IMR-90 (cell line): ENCODE measurements around the gene AUTS2. TPM values are rescaled to one million over a fixed set of nuclear protein-coding genes. Genes with fewer than 3 reads are reported as not detected.

Source experiments
- ATAC-seq: fragments of 200-7000 bp; cut with Tn5 transposase; 2 replicates; pipeline ENCODE4 v1.9.1; 2020; ENCODE audit warnings: low read depth, mild to moderate bottlenecking, moderate library complexity
- BruUV-seq: library from RNA; stranded (reverse); fragments of 400-500 nt; replicated peaks from 2 replicates; lab custom pipeline; 2021; lab: Mats Ljungman, UMichigan
- CTCF ChIA-PET: fragments of 300-600 bp; formaldehyde crosslinking; extraction: SDS; loops from one replicate; lab custom pipeline; 2021; ENCODE audit warnings: antibody characterized with exemption; lab: Yijun Ruan, JAX
- POLR2A ChIA-PET: fragments of 300-600 bp; sonication (Branson Sonifier 250); formaldehyde crosslinking; loops from one replicate; lab custom pipeline; 2022; ENCODE audit warnings: antibody characterized with exemption; ENCODE audit not compliant: unreplicated experiment; lab: Charles Lee
- DNase-seq: peaks from one replicate; pipeline ENCODE4 v3.0.0; 2013
- H2AFZ ChIP-seq: replicated peaks from 2 replicates; pipeline ENCODE3; 2013; ENCODE audit warnings: low read length, mild to moderate bottlenecking; ENCODE audit not compliant: poor library complexity
- H2AK5ac ChIP-seq: 2 replicates; pipeline ENCODE4 v1.6.1; 2013; ENCODE audit warnings: low read depth, low read length, inconsistent platforms
- H2AK9ac ChIP-seq: replicated peaks from 2 replicates; pipeline ENCODE3; 2013; ENCODE audit warnings: mild to moderate bottlenecking, low read depth, low read length, moderate library complexity; ENCODE audit not compliant: poor library complexity
- H2BK120ac ChIP-seq: 2 replicates; pipeline ENCODE4 v1.6.1; 2013; ENCODE audit warnings: low read depth, low read length, inconsistent platforms
- H2BK15ac ChIP-seq: 3 replicates; pipeline ENCODE4 v1.6.1; 2013; ENCODE audit warnings: low read depth, low read length, inconsistent platforms
- H2BK20ac ChIP-seq: 2 replicates; pipeline ENCODE4 v1.6.1; 2013; ENCODE audit warnings: low read depth, mild to moderate bottlenecking, inconsistent platforms, low read length, moderate library complexity
- H2BK5ac ChIP-seq: 2 replicates; pipeline ENCODE4 v1.6.1; 2013; ENCODE audit warnings: mild to moderate bottlenecking, low read depth, low read length, inconsistent platforms; ENCODE audit not compliant: poor library complexity, severe bottlenecking
- H3K14ac ChIP-seq: replicated peaks from 2 replicates; pipeline ENCODE4 v1.6.1; 2013; ENCODE audit warnings: low read depth, low read length, inconsistent platforms
- H3K18ac ChIP-seq: 2 replicates; pipeline ENCODE4 v1.6.1; 2013; ENCODE audit warnings: low read depth, low read length, control low read depth
- H3K23ac ChIP-seq: 2 replicates; pipeline ENCODE4 v1.6.1; 2013; ENCODE audit warnings: low read depth, low read length, inconsistent platforms
- H3K27ac ChIP-seq: 2 replicates; pipeline ENCODE4 v1.5.1; 2013; ENCODE audit warnings: mild to moderate bottlenecking, control low read depth, low read length; ENCODE audit not compliant: insufficient read depth
- H3K27me3 ChIP-seq: 2 replicates; pipeline ENCODE4 v1.6.1; 2013; ENCODE audit warnings: low read length; ENCODE audit not compliant: control insufficient read depth, insufficient read depth
- H3K36me3 ChIP-seq: 2 replicates; pipeline ENCODE4 v1.6.1; 2013; ENCODE audit warnings: low read length, mixed read lengths; ENCODE audit not compliant: control insufficient read depth, insufficient read depth
- H3K4ac ChIP-seq: 2 replicates; pipeline ENCODE4 v1.6.1; 2013; ENCODE audit warnings: low read depth, low read length, inconsistent platforms
- H3K4me1 ChIP-seq: 2 replicates; pipeline ENCODE4 v1.6.1; 2013; ENCODE audit warnings: low read length, mixed read lengths; ENCODE audit not compliant: control insufficient read depth, insufficient read depth
- H3K4me2 ChIP-seq: 2 replicates; pipeline ENCODE4 v1.6.1; 2013; ENCODE audit warnings: low read depth, mild to moderate bottlenecking, control low read depth, low read length, moderate library complexity
- H3K4me3 ChIP-seq: 2 replicates; pipeline ENCODE4 v1.5.1; 2013; ENCODE audit warnings: low read depth, mild to moderate bottlenecking, control low read depth, low read length, moderate library complexity; ENCODE audit not compliant: insufficient read depth
- H3K56ac ChIP-seq: 2 replicates; pipeline ENCODE4 v1.6.1; 2013; ENCODE audit warnings: low read length, inconsistent platforms; ENCODE audit not compliant: insufficient read depth; ENCODE audit errors: extremely low read depth
- H3K79me1 ChIP-seq, 2 experiments: 2 replicates each; pipeline ENCODE4 v1.6.1; 2013; ENCODE audit warnings: low read length in 2 of 2, inconsistent platforms in 1 of 2, low read depth in 1 of 2
- H3K9ac ChIP-seq: 2 replicates; pipeline ENCODE4 v1.6.1; 2013; ENCODE audit warnings: low read depth, low read length, control low read depth
- H3K9me1 ChIP-seq: 2 replicates; pipeline ENCODE4 v1.6.1; 2013; ENCODE audit warnings: low read length, inconsistent platforms; ENCODE audit not compliant: insufficient read depth
- H3K9me3 ChIP-seq: 2 replicates; pipeline ENCODE4 v1.6.1; 2013; ENCODE audit warnings: low read length; ENCODE audit not compliant: control insufficient read depth, insufficient read depth
- H4K20me1 ChIP-seq: 2 replicates; pipeline ENCODE4 v1.6.1; 2013; ENCODE audit warnings: low read length, inconsistent platforms; ENCODE audit not compliant: insufficient read depth
- H4K5ac ChIP-seq: 2 replicates; pipeline ENCODE4 v1.6.1; 2013; ENCODE audit warnings: mild to moderate bottlenecking, low read depth, low read length, control low read depth
- H4K8ac ChIP-seq, 2 experiments: 2 replicates each; pipeline ENCODE4 v1.6.1; 2013; ENCODE audit warnings: low read depth in 2 of 2, low read length in 2 of 2, control low read depth in 1 of 2, inconsistent platforms in 1 of 2
- H4K91ac ChIP-seq: 2 replicates; pipeline ENCODE4 v1.6.1; 2013; ENCODE audit warnings: low read depth, low read length, inconsistent platforms; ENCODE audit not compliant: insufficient read depth
- BHLHE40 ChIP-seq: fragments of 150-350 bp; IDR thresholded peaks from 2 replicates; pipeline ENCODE4 v1.6.1; 2016; ENCODE audit warnings: mild to moderate bottlenecking, low read depth, low read length
- CEBPB ChIP-seq: IDR thresholded peaks from 2 replicates; pipeline ENCODE4 v1.6.1; 2012; ENCODE audit warnings: low read depth, low read length, improper control_type of control experiment
- CHD1 ChIP-seq: IDR thresholded peaks from 2 replicates; pipeline ENCODE4 v1.6.1; 2012; ENCODE audit warnings: low read depth, low read length, improper control_type of control experiment
- CTCF ChIP-seq: conservative IDR thresholded peaks from 2 replicates; pipeline ENCODE4 v1.5.1; 2012; ENCODE audit warnings: mild to moderate bottlenecking, low read depth, low read length, improper control_type of control experiment
- ELK1 ChIP-seq: fragments of 150-350 bp; IDR thresholded peaks from 2 replicates; pipeline ENCODE4 v1.6.1; 2016; ENCODE audit warnings: low read depth, mild to moderate bottlenecking, low read length, moderate library complexity, borderline replicate concordance
- FOS ChIP-seq: fragments of 150-350 bp; IDR thresholded peaks from 2 replicates; pipeline ENCODE4 v1.6.1; 2016; ENCODE audit warnings: low read depth, low read length
- MAFK ChIP-seq: IDR thresholded peaks from 2 replicates; pipeline ENCODE4 v1.6.1; 2012; ENCODE audit warnings: low read depth, low read length, improper control_type of control experiment
- MAZ ChIP-seq: IDR thresholded peaks from 2 replicates; pipeline ENCODE4 v1.6.1; 2012; ENCODE audit warnings: low read depth, mild to moderate bottlenecking, low read length, improper control_type of control experiment, moderate library complexity, borderline replicate concordance
- MXI1 ChIP-seq: IDR thresholded peaks from 2 replicates; pipeline ENCODE4 v1.6.1; 2012; ENCODE audit warnings: low read depth, mild to moderate bottlenecking, low read length, moderate library complexity, borderline replicate concordance
- NFE2L2 ChIP-seq: fragments of 150-350 bp; IDR thresholded peaks from 2 replicates; pipeline ENCODE4 v1.6.1; 2016; ENCODE audit warnings: low read depth, mild to moderate bottlenecking, low read length
- POLR2A ChIP-seq: IDR thresholded peaks from 2 replicates; pipeline ENCODE4 v1.6.1; 2012; ENCODE audit warnings: mild to moderate bottlenecking, low read depth, low read length
- RAD21 ChIP-seq: IDR thresholded peaks from 2 replicates; pipeline ENCODE4 v1.6.1; 2012; ENCODE audit warnings: low read length, improper control_type of control experiment
- RCOR1 ChIP-seq: IDR thresholded peaks from 2 replicates; pipeline ENCODE4 v1.6.1; 2012; ENCODE audit warnings: mild to moderate bottlenecking, low read length, improper control_type of control experiment; ENCODE audit not compliant: insufficient replicate concordance
- RFX5 ChIP-seq: IDR thresholded peaks from 2 replicates; pipeline ENCODE4 v1.8.0; 2012; ENCODE audit warnings: low read depth, mild to moderate bottlenecking, low read length, moderate library complexity
- SMC3 ChIP-seq: fragments of 150-350 bp; IDR thresholded peaks from 2 replicates; pipeline ENCODE4 v1.6.1; 2016; ENCODE audit warnings: low read depth, mild to moderate bottlenecking, antibody characterized with exemption, low read length, moderate library complexity
- USF2 ChIP-seq: fragments of 150-350 bp; IDR thresholded peaks from 2 replicates; pipeline ENCODE4 v1.6.1; 2017; ENCODE audit warnings: mild to moderate bottlenecking, antibody characterized with exemption, low read length, low read depth
- WGBS, 2 experiments: methylation state at CpG; one replicate each; pipeline versions ENCODE4 v1.1.5 to v1.1.7; 2013; ENCODE audit warnings: missing lambda C conversion rate in 2 of 2; ENCODE audit not compliant: insufficient read length in 1 of 2; ENCODE audit errors: extremely low coverage in 2 of 2; 5-methylcytosine and 5-hydroxymethylcytosine counted together
- dilution Hi-C: fragments of 300-500 bp; cut with HindIII; formaldehyde crosslinking; loops from one replicate; pipeline ENCODE4 v1.14.3; 2018; ENCODE audit warnings: low sequenced_read_pairs; ENCODE audit not compliant: unreplicated experiment
- in situ Hi-C: fragments of 300-500 bp; cut with MboI; formaldehyde crosslinking; loops from 3 replicates; pipeline ENCODE4 v1.14.3; 2019; ENCODE audit warnings: low sequenced_read_pairs, inconsistent platforms, mixed read lengths
- intact Hi-C: fragments of 100-400 bp; cut with micrococcal nuclease; formaldehyde crosslinking; loops from 2 replicates; pipeline ENCODE4 v1.10.0; 2022
- polyA plus RNA-seq, 3 experiments: library from polyadenylated mRNA; depleted of rRNA; stranded (reverse); fragments of >200 nt; gene quantifications; 2 replicates each; pipeline ENCODE4 v1.2.3, GENCODE V29; 2012; ENCODE audit warnings: low replicate concordance in 1 of 3
- total RNA-seq: library from RNA; depleted of rRNA; stranded (reverse); fragments of >200 nt; gene quantifications from 2 replicates; pipeline ENCODE4 v1.2.3, GENCODE V29; 2012

AUTS2 gene
- total and polyA plus RNA-seq, 2 of the 4 experiments (the other 2 are of a cell fraction), result 0.90 to 3.0 TPM

- dilution Hi-C loops (no loop called here), intact Hi-C loops (no loop called here), in situ Hi-C loops (no loop called here)
- Histone ChIP-seq H3K9ac (no peak overlapping the region), H3K27ac (no peak overlapping the region), H3K14ac (no peak overlapping the region), H3K4me3 (no peak overlapping the region), H4K20me1 (no peaks in the 10 kb centered on the region), H2AK9ac (no peak overlapping the region), H2BK15ac (no peak overlapping the region), H2BK120ac (no peak overlapping the region), H3K27me3 (no peaks in the 10 kb centered on the region), H3K18ac (no peak overlapping the region), H2AFZ (no peak overlapping the region), H3K9me1 (no peaks in the 10 kb centered on the region), H3K9me3 (no peaks in the 10 kb centered on the region), H3K23ac (no peak overlapping the region), H3K79me1 (no peaks in the 10 kb centered on the region), H3K56ac (no peak overlapping the region), H3K36me3 (no peaks in the 10 kb centered on the region), H3K4ac (no peak overlapping the region), H2BK20ac (no peak overlapping the region), H3K4me1 (no peaks in the 10 kb centered on the region), H4K8ac (no peak overlapping the region), H3K4me2 (no peak overlapping the region), H4K91ac (no peak overlapping the region), H2AK5ac (no peak overlapping the region), H4K5ac (no peak overlapping the region), H2BK5ac (no peak overlapping the region)
- POLR2A ChIA-PET, result interaction anchor here (0.6 kb wide), 1 partner anchor 17 kb away, joined by 3 read pairs; no protein-coding TSS in a partner anchor
- WGBS, 2 experiments, result 85% methylated on average over 7 of the region's 10 CpGs; no CpG with 5 or more reads in 1 of the 2 experiments
- DNase-seq (no peak), ATAC-seq (no peak)
- TF ChIP-seq MXI1 (no peak), CEBPB (no peak), BHLHE40 (no peak), SMC3 (no peak), RAD21 (no peak), POLR2A (no peak), RFX5 (no peak), MAZ (no peak), CHD1 (no peak), USF2 (no peak), NFE2L2 (no peak), CTCF (no peak), MAFK (no peak), RCOR1 (no peak), ELK1 (no peak), FOS (no peak)
- no TSS peak for BruUV-seq
- CTCF ChIA-PET, result no interaction called here
These were observed 889.2 kb downstream of the AUTS2 start for GRCh38 chr7:70487428-70487827.
